K562 (cell line): ENCODE results near the gene CTSZ. TPM values are rescaled to one million over a fixed set of nuclear protein-coding genes. Genes with fewer than 3 reads are reported as not detected.
A peak's percentile ranks its signal among the peaks of the same experiment; 100 is the strongest.

ENCODE experiments used
- BRCA1 ChIP-seq, 2 experiments: fragments of 450-650 bp in 1 of 2; sonication (generic) in 1 of 2; formaldehyde crosslinking in 1 of 2; IDR thresholded peaks; 2 replicates each; pipeline versions ENCODE4 v1.5.0 to v1.6.1; 2017 to 2020; ENCODE audit warnings: mild to moderate bottlenecking in 1 of 2, missing genetic modification reagents in 1 of 2
- CAMTA2 ChIP-seq: fragments of 250-450 bp; sonication (Bioruptor Pico); conservative IDR thresholded peaks from 2 replicates; pipeline ENCODE4 v1.5.1; 2022
- CBX3 ChIP-seq, 2 experiments: IDR thresholded peaks; 1 replicate in 1 of 2; 2 replicates in 1 of 2; pipeline ENCODE4 v1.6.1; 2012; ENCODE audit warnings: inconsistent platforms in 2 of 2, low read length in 2 of 2, borderline replicate concordance in 1 of 2, control low read depth in 1 of 2
- KLF10 ChIP-seq: fragments of 250-450 bp; sonication (Bioruptor Pico); IDR thresholded peaks from 2 replicates; pipeline ENCODE4 v1.6.1; 2021; ENCODE audit warnings: matching md5 sums
- NCOA2 ChIP-seq, 2 experiments: fragments of 450-650 bp; IDR thresholded peaks; 2 replicates each; pipeline ENCODE4 v1.6.1; 2018; ENCODE audit warnings: mild to moderate bottlenecking in 2 of 2, moderate library complexity in 1 of 2; ENCODE audit not compliant: partially characterized antibody in 2 of 2
- POLR2A ChIP-seq: fragments of 450-650 bp; conservative IDR thresholded peaks from 2 replicates; pipeline ENCODE4 v1.6.1; 2016
- POLR2H ChIP-seq: IDR thresholded peaks from 2 replicates; pipeline ENCODE4 v1.6.1; 2016; ENCODE audit warnings: missing genetic modification characterization, low read depth, mild to moderate bottlenecking, control low read depth, missing compliant biosample characterization, moderate library complexity
- PPARD ChIP-seq: fragments of 250-450 bp; sonication (Bioruptor Pico); IDR thresholded peaks from 2 replicates; pipeline ENCODE4 v1.8.0; 2022; ENCODE audit warnings: inconsistent platforms, mild to moderate bottlenecking, moderate library complexity
- TBP ChIP-seq: optimal IDR thresholded peaks from 2 replicates; pipeline ENCODE3; 2011; ENCODE audit warnings: low read depth, low read length, improper control_type of control experiment
- ZKSCAN8 ChIP-seq: fragments of 200-800 bp; sonication (Bioruptor generic); IDR thresholded peaks from 2 replicates; pipeline ENCODE4 v1.6.1; 2016; ENCODE audit warnings: missing genetic modification characterization, missing compliant biosample characterization
- ZNF311 ChIP-seq: fragments of 250-450 bp; sonication (Bioruptor Pico); IDR thresholded peaks from 2 replicates; pipeline ENCODE4 v1.4.0; 2020; ENCODE audit warnings: mild to moderate bottlenecking, moderate library complexity
- ZNF41 ChIP-seq: fragments of 250-450 bp; sonication (Bioruptor Pico); conservative IDR thresholded peaks from 2 replicates; pipeline ENCODE4 v1.4.0; 2020; ENCODE audit warnings: mild to moderate bottlenecking
- ZNF780A ChIP-seq: fragments of 250-450 bp; sonication (Bioruptor Pico); IDR thresholded peaks from 2 replicates; pipeline ENCODE4 v1.5.0; 2021; ENCODE audit warnings: mild to moderate bottlenecking
- ZNF785 ChIP-seq: fragments of 250-450 bp; sonication (Bioruptor Pico); IDR thresholded peaks from 2 replicates; pipeline ENCODE4 v1.4.0; 2020; ENCODE audit warnings: mild to moderate bottlenecking
- polyA plus RNA-seq, 8 experiments: library from polyadenylated mRNA; depleted of rRNA in 4 of 8; stranded (reverse) in 5 of 8; unstranded in 3 of 8; fragments of >200 nt; fragmentation: Nextera tagmentation in 2 of 8; fragmentation: Illumina TruSeq in 1 of 8; extraction: Ambion mirVana in 2 of 8; extraction: Trizol in 1 of 8; gene quantifications; 2 replicates each; pipeline versions ENCODE4 v1.2.1 to v1.2.3, GENCODE V29; 2011 to 2014; ENCODE audit warnings: inconsistent platforms in 1 of 8, missing spikeins in 1 of 8
- total RNA-seq, 7 experiments: library from RNA; depleted of rRNA in 6 of 7; stranded (reverse); fragments of >200 nt in 6 of 7; fragmentation: Illumina TruSeq in 2 of 7; extraction: Trizol in 2 of 7; gene quantifications; 2 replicates each; pipeline versions ENCODE4 v1.2.1 to v1.2.3, GENCODE V29; 2011 to 2021; ENCODE audit warnings: low replicate concordance in 1 of 7
- TF ChIP-seq, protein P1 (sequence below): fragments of 450-650 bp; IDR thresholded peaks from 2 replicates; pipeline ENCODE4 v1.6.1; 2018; ENCODE audit warnings: mild to moderate bottlenecking, low read depth; ENCODE audit not compliant: partially characterized antibody
- TF ChIP-seq, protein P2 (sequence below): fragments of 450-650 bp; formaldehyde crosslinking; IDR thresholded peaks from 2 replicates; pipeline ENCODE4 v1.4.0; 2022; ENCODE audit warnings: missing genetic modification characterization
- TF ChIP-seq, protein P3 (sequence below): sonication (generic); formaldehyde crosslinking; IDR thresholded peaks from 2 replicates; pipeline ENCODE4 v1.8.0; 2023; ENCODE audit warnings: mild to moderate bottlenecking, missing genetic modification reagents
- TF ChIP-seq, protein P4 (sequence below): fragments of 250-450 bp; sonication (Bioruptor Pico); IDR thresholded peaks from 2 replicates; pipeline ENCODE4 v1.4.0; 2020; ENCODE audit warnings: mild to moderate bottlenecking, moderate library complexity, borderline replicate concordance

The CTSZ gene
- total and polyA plus RNA-seq, 9 of the 15 experiments (the other 6 are each of a cell fraction or from before 2014, with no cell fraction given) = 1.6 to 143 (median 82.8) TPM

DNA sequence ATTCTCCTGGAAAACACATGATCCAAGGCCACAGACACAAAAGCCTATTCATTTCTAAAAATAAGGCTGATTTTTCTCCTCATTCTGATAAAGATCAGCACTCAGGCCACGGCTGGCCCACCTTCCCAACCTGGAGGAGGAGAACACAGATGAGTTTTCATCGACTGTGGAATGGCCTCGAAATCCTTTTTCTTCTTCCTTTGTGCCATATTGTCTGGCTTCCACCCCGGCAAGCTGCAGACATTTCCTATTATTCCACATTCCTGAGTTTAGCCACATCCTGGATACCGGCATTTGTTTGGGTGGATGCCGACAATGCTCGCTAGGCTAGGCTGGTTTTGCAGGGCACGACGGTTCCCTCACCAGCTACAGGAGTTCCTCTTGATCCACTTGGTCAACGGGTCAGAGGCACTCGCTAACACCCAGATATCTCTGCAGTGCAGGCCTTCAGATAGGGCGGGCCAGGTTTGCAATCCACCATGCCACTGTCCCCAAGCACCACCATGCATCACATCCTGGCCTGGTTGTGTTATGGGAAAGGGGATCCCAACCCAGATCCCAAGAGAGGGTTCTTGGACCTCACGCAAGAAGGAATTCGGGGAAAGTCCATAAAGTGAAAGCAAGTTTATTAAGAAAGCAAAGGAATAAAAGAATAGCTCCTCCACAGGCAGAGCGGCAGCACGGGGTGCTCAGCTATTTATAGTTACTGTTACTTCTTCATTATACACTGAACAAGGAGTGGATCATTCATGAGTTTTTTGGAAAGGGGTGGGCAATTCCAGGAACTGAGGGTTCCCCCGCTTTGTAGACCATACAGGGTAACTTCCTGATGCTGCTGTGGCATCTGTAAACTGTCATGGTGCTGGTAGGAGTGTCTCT, 4.2 kb upstream of the CTSZ start (continued):
- no peak for TF ChIP-seq BRCA1 (IDR thresholded peaks at IDR 0.05)
- TF ChIP-seq BRCA1 (CRISPR knock-in tag; IDR thresholded peaks at IDR 0.05) = no peak
- TF ChIP-seq, protein P1, sequence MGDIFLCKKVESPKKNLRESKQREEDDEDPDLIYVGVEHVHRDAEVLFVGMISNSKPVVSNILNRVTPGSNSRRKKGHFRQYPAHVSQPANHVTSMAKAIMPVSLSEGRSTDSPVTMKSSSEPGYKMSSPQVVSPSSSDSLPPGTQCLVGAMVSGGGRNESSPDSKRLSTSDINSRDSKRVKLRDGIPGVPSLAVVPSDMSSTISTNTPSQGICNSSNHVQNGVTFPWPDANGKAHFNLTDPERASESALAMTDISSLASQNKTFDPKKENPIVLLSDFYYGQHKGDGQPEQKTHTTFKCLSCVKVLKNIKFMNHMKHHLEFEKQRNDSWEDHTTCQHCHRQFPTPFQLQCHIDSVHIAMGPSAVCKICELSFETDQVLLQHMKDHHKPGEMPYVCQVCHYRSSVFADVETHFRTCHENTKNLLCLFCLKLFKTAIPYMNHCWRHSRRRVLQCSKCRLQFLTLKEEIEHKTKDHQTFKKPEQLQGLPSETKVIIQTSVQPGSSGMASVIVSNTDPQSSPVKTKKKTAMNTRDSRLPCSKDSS = no peak
- TF ChIP-seq ZNF780A (CRISPR knock-in tag) = no peak
- TF ChIP-seq, protein P2, sequence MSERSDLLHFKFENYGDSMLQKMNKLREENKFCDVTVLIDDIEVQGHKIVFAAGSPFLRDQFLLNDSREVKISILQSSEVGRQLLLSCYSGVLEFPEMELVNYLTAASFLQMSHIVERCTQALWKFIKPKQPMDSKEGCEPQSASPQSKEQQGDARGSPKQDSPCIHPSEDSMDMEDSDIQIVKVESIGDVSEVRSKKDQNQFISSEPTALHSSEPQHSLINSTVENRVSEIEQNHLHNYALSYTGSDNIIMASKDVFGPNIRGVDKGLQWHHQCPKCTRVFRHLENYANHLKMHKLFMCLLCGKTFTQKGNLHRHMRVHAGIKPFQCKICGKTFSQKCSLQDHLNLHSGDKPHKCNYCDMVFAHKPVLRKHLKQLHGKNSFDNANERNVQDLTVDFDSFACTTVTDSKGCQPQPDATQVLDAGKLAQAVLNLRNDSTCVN (CRISPR knock-in tag) = no peak
- no peak for TF ChIP-seq CAMTA2 (CRISPR knock-in tag)
- TF ChIP-seq, protein P3, sequence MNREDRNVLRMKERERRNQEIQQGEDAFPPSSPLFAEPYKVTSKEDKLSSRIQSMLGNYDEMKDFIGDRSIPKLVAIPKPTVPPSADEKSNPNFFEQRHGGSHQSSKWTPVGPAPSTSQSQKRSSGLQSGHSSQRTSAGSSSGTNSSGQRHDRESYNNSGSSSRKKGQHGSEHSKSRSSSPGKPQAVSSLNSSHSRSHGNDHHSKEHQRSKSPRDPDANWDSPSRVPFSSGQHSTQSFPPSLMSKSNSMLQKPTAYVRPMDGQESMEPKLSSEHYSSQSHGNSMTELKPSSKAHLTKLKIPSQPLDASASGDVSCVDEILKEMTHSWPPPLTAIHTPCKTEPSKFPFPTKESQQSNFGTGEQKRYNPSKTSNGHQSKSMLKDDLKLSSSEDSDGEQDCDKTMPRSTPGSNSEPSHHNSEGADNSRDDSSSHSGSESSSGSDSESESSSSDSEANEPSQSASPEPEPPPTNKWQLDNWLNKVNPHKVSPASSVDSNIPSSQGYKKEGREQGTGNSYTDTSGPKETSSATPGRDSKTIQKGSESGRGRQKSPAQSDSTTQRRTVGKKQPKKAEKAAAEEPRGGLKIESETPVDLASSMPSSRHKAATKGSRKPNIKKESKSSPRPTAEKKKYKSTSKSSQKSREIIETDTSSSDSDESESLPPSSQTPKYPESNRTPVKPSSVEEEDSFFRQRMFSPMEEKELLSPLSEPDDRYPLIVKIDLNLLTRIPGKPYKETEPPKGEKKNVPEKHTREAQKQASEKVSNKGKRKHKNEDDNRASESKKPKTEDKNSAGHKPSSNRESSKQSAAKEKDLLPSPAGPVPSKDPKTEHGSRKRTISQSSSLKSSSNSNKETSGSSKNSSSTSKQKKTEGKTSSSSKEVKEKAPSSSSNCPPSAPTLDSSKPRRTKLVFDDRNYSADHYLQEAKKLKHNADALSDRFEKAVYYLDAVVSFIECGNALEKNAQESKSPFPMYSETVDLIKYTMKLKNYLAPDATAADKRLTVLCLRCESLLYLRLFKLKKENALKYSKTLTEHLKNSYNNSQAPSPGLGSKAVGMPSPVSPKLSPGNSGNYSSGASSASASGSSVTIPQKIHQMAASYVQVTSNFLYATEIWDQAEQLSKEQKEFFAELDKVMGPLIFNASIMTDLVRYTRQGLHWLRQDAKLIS (CRISPR knock-in tag) = no peak
- peak in 1 of 2 experiments; percentile 19; a peak in 1 of 3 replicates for TF ChIP-seq CBX3 (IDR thresholded peaks at IDR 0.05; ENCODE audit: borderline replicate concordance in 1 of 2, low read length in 2 of 2)
- TF ChIP-seq TBP = no peak
- TF ChIP-seq, protein P4, sequence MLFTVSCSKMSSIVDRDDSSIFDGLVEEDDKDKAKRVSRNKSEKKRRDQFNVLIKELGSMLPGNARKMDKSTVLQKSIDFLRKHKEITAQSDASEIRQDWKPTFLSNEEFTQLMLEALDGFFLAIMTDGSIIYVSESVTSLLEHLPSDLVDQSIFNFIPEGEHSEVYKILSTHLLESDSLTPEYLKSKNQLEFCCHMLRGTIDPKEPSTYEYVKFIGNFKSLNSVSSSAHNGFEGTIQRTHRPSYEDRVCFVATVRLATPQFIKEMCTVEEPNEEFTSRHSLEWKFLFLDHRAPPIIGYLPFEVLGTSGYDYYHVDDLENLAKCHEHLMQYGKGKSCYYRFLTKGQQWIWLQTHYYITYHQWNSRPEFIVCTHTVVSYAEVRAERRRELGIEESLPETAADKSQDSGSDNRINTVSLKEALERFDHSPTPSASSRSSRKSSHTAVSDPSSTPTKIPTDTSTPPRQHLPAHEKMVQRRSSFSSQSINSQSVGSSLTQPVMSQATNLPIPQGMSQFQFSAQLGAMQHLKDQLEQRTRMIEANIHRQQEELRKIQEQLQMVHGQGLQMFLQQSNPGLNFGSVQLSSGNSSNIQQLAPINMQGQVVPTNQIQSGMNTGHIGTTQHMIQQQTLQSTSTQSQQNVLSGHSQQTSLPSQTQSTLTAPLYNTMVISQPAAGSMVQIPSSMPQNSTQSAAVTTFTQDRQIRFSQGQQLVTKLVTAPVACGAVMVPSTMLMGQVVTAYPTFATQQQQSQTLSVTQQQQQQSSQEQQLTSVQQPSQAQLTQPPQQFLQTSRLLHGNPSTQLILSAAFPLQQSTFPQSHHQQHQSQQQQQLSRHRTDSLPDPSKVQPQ = peak; percentile 8; the same call in 1 of the 2 replicates
- no peak for TF ChIP-seq ZNF785 (CRISPR knock-in tag)
- 0 out of 2 replicates have a peak, but pooled peaks have one; percentile 40 for TF ChIP-seq POLR2H (tag)
- TF ChIP-seq NCOA2 (IDR thresholded peaks at IDR 0.05; ENCODE audit: partially characterized antibody in 2 of 2) = no peak
- peak; percentile 46; the same call in 1 of the 2 replicates for TF ChIP-seq POLR2A
- no peak for TF ChIP-seq ZNF41 (CRISPR knock-in tag)
- TF ChIP-seq PPARD = no peak
- TF ChIP-seq KLF10 (CRISPR knock-in tag) = no peak
- TF ChIP-seq ZKSCAN8 (CRISPR knock-in tag) = no peak
- TF ChIP-seq ZNF311 (CRISPR knock-in tag) = no peak
